Measurements from ENCODE around the gene UBTD1. TPM values are rescaled to one million over a fixed set of nuclear protein-coding genes. Genes with fewer than 3 reads are reported as not detected.

Gene UBTD1
- total RNA-seq: 32.2 and 34.4 TPM in 2 replicates

DNA sequence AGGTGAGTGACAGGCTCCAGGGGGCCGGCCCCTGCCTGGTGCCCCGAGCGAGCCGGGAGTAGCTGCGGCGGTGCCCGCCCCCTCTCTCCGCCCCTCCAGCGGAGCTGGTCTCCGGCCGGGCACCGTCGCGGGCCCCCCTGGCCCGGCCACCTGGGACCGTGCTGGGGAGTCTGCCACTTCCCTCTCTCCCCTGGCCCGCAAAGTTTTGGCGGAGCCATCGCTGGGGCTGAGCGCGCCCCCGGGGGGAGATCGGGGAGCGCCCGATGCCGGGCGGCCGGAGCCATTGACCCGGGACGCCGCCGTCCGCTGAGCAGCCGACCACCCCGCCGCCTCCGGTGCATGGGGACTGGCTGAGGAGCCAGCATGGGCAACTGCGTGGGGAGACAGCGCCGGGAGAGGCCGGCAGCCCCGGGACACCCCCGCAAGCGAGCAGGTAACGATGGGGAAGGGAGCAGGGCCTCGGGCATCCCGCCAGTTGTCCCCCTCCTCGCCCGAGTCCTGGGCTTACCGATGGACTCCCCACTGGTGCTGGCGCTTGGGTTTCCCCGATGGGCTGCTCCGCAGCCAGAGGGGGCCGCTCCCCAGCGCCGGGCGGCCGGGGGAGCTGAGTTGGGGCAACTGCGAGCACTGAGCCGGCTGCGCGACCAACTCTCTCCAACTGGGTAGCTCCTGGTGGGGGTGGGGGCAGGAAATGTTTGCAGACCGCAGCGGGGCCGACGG is at the start of gene UBTD1:
Gene UBTD1 (plus strand): TSS at position 84 of the 720 bp plus-strand sequence. CDS start 280 bp downstream, at position 364.

GRCh38 chr10:97498076-97498840 is 466 bp upstream of the UBTD1 start, which contains the start of gene MMS19:
Gene MMS19, minus strand, starts transcription at chr10:97498422. Its CDS starts 38 bp downstream, at chr10:97498384.

GRCh38 chr10:97572214-97572989 is 73.7 kb downstream of the UBTD1 start, which contains the start of gene ANKRD2:
Gene ANKRD2, plus strand, starts transcription at chr10:97572779. Its CDS starts 10 bp downstream, at chr10:97572789.

DNA sequence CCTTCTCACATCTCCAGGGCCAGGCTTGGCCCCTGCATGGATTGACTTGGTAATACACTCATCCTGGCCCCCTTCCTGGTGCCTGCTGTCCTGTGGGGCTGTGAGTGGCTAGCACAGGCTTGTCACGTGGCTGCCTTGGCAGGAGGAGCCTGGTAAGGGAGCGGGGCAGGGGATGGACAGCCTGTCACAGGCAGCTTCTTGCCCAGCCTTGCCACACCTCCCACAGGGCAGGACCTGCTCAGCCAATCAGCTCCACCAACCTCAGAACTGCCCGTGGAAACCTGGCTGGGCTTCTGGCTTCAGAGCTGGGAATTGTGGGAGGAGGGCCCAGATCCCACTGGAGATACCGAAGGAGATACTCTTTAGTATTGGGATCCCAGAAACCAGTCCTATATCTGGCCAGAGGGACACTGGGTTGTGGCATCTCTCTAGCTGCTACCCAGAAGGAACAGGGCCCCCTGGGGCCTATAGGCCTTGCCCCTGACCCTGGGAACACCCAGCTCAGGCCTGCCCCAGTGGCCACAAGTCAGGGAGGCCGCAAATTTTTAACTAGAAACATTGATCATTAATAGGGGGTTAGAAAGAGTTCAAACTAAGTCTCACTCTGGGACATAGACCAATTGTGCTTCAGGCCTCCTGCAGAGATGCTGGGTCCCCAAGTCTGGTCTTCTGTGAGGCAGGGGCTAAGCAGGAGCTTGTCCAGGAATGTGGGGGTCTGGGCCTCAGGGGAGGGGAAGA is 85.5 kb downstream of the UBTD1 start, which contains the start of gene HOGA1:
Gene HOGA1 (plus strand): TSS at position 330 of the 738 bp plus-strand sequence. CDS start 315 bp downstream, at position 645.

DNA sequence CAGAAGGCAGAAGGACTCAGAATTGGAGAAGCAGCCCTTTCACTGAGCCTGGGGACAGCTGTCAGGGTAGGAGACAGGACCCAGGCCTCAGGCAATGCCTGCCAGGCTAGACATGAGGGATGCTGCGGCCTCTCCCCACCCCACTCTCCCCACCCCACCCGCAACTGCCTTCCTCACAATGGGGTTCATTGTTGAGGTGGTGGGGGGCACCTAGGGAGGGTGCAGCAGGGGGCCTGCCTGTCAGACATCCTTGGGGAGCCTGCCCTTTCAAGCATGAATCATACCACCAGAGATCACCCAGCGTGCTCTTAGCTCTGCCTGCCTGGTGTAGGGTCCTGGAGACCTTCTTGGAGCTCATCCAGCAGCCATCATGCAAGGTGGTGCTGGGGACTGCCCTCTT is 90.8 kb downstream of the UBTD1 start, which contains the start of gene C10orf62:
Gene C10orf62 (plus strand): TSS at position 243 of the 400 bp plus-strand sequence. CDS start 177 bp downstream, outside the sequence.

Other genes with a start within 250 kb of the UBTD1 start
- gene ARHGAP19, start 206.3 kb upstream of the UBTD1 start, total RNA-seq: 7.3 and 9.2 TPM in 2 replicates
- gene FRAT1, start 179.7 kb upstream of the UBTD1 start, total RNA-seq: 1.3 and 2.3 TPM in 2 replicates
- 12.8 and 13.0 TPM in 2 replicates for gene FRAT2, start 164.2 kb upstream of the UBTD1 start, total RNA-seq
- 30.5 and 32.5 TPM in 2 replicates for gene RRP12, start 97.6 kb upstream of the UBTD1 start, total RNA-seq
- 946 and 1,057 TPM in 2 replicates for gene PGAM1, start 72.7 kb upstream of the UBTD1 start, total RNA-seq
- 36.1 and 45.8 TPM in 2 replicates for gene EXOSC1, start 52.9 kb upstream of the UBTD1 start, total RNA-seq
- 51.6 and 52.8 TPM in 2 replicates for gene ZDHHC16, start 52.7 kb upstream of the UBTD1 start, total RNA-seq
- gene MMS19, start 502 bp upstream of the UBTD1 start, total RNA-seq: 99.9 and 126 TPM in 2 replicates
- 0.63 and 1.4 TPM in 2 replicates for gene ANKRD2, start 73.9 kb downstream of the UBTD1 start, total RNA-seq
- 0.49 TPM in 1 of 2 replicates, not detected in the other for gene HOGA1, start 85.5 kb downstream of the UBTD1 start, total RNA-seq
- gene C10orf62, start 90.8 kb downstream of the UBTD1 start, total RNA-seq: not detected in 2 replicates
- gene MORN4, start 134.6 kb downstream of the UBTD1 start, total RNA-seq: 3.4 and 6.6 TPM in 2 replicates
- 38.0 and 44.8 TPM in 2 replicates for gene PI4K2A, start 141.7 kb downstream of the UBTD1 start, total RNA-seq
- gene AVPI1, start 188.3 kb downstream of the UBTD1 start, total RNA-seq: 65.2 and 75.0 TPM in 2 replicates
- gene MARVELD1, start 214.8 kb downstream of the UBTD1 start, total RNA-seq: 24.3 and 34.1 TPM in 2 replicates
- 8.3 and 17.0 TPM in 2 replicates for gene ZFYVE27, start 238.2 kb downstream of the UBTD1 start, total RNA-seq